ENCODE results near the gene FBF1.
A peak's percentile ranks its signal among the peaks of the same experiment; 100 is the strongest.
"Not testable (repeated sequence)": the region's sequence is repeated elsewhere in the genome, so short reads cannot be mapped to it uniquely, and the experiment has no call there.

FBF1 gene

GRCh38 chr17:75876190-75876937, 64.5 kb downstream of the FBF1 start:
- no peak for DNase-seq (ENCODE audit: low read depth)

- no peak for DNase-seq (ENCODE audit: low read depth)
These were observed 65.0 kb downstream of the FBF1 start for GRCh38 chr17:75875940-75876189.

GRCh38 chr17:75875182-75875939, 65.5 kb downstream of the FBF1 start:
- no peak for DNase-seq (ENCODE audit: low read depth)

- no peak for DNase-seq (ENCODE audit: low read depth)
These were observed 66.3 kb downstream of the FBF1 start for GRCh38 chr17:75874323-75875181.

GRCh38 chr17:75873587-75874322, 67.1 kb downstream of the FBF1 start:
- DNase-seq (ENCODE audit: low read depth), result no peak

GRCh38 chr17:75872434-75873351, 68.1 kb downstream of the FBF1 start:
- peak; percentile 87 for DNase-seq (ENCODE audit: low read depth)

- not testable (repeated sequence) for DNase-seq (ENCODE audit: low read depth)
These were observed 70.6 kb downstream of the FBF1 start for GRCh38 chr17:75870228-75870627.

GRCh38 chr17:75869282-75870141, 71.3 kb downstream of the FBF1 start:
- DNase-seq (ENCODE audit: low read depth), result no peak

GRCh38 chr17:75868730-75869281, 72.0 kb downstream of the FBF1 start:
- DNase-seq (ENCODE audit: low read depth), result not testable (repeated sequence)

GRCh38 chr17:75865404-75866188, 75.2 kb downstream of the FBF1 start:
- not testable (repeated sequence) for DNase-seq (ENCODE audit: low read depth)

GRCh38 chr17:75864887-75865286, 76.0 kb downstream of the FBF1 start:
- DNase-seq (ENCODE audit: low read depth), result not testable (repeated sequence)

GRCh38 chr17:75864448-75864871, 76.4 kb downstream of the FBF1 start:
- DNase-seq (ENCODE audit: low read depth), result peak; percentile 53

- DNase-seq (ENCODE audit: low read depth), result peak; percentile 46
These were observed 78.9 kb downstream of the FBF1 start for GRCh38 chr17:75861927-75862317.
